Measurements from ENCODE around the gene PTTG2. TPM values are rescaled to one million over a fixed set of nuclear protein-coding genes. Genes with fewer than 3 reads are reported as not detected.

PTTG2 gene
- total RNA-seq, 3 donors from 2014 or later: 1.3 TPM; not detected in 2

GRCh38 chr4:38004062-38004461 is 43.9 kb downstream of the PTTG2 start:
- intact Hi-C loops (cut with DNase I; ENCODE audit: low total_unique reads): no loop called here
- no peak overlapping the region for H3K4me3 ChIP-seq
- H3K9me3 ChIP-seq: no peaks in the 10 kb centered on the region
- no peak for DNase-seq (ENCODE audit: low spot score in 2 of 2)
- no peaks in the 10 kb centered on the region for H3K27me3 ChIP-seq
- no peaks in the 10 kb centered on the region for H3K4me1 ChIP-seq
- no peak overlapping the region for H3K27ac ChIP-seq
- H3K36me3 ChIP-seq: no peaks in the 10 kb centered on the region
- no peak for TF ChIP-seq POLR2AphosphoS5 (IDR thresholded peaks at IDR 0.05)
- TF ChIP-seq POLR2A (IDR thresholded peaks at IDR 0.05): no peak
- no peak for TF ChIP-seq CTCF (IDR thresholded peaks at IDR 0.05)

- Histone ChIP-seq H3K27me3 (no peaks in the 10 kb centered on the region), H3K27ac (no peak overlapping the region), H3K4me1 (no peaks in the 10 kb centered on the region), H3K36me3 (no peaks in the 10 kb centered on the region), H3K4me3 (no peak overlapping the region), H3K9me3 (no peaks in the 10 kb centered on the region)
- intact Hi-C loops (cut with DNase I; ENCODE audit: low total_unique reads): no loop called here
- no peak for TF ChIP-seq POLR2AphosphoS5 (IDR thresholded peaks at IDR 0.05)
- TF ChIP-seq POLR2A (IDR thresholded peaks at IDR 0.05): no peak
- TF ChIP-seq CTCF (IDR thresholded peaks at IDR 0.05): no peak
- no peak for DNase-seq (ENCODE audit: low spot score in 2 of 2)
These were observed 44.7 kb downstream of the PTTG2 start for GRCh38 chr4:38004887-38005286.

GRCh38 chr4:38005637-38006036 is 45.4 kb downstream of the PTTG2 start:
- TF ChIP-seq POLR2AphosphoS5 (IDR thresholded peaks at IDR 0.05) (no peak), CTCF (IDR thresholded peaks at IDR 0.05) (no peak), POLR2A (IDR thresholded peaks at IDR 0.05) (no peak)
- Histone ChIP-seq H3K36me3 (no peaks in the 10 kb centered on the region), H3K27me3 (no peaks in the 10 kb centered on the region), H3K4me1 (no peaks in the 10 kb centered on the region), H3K9me3 (no peaks in the 10 kb centered on the region), H3K27ac (peak overlapping the region in 1 of 2 donors; percentile 11), H3K4me3 (no peak overlapping the region)
- intact Hi-C loops (cut with DNase I; ENCODE audit: low total_unique reads): no loop called here
- DNase-seq (ENCODE audit: low spot score in 2 of 2): no peak

GRCh38 chr4:38007645-38008044 is 47.4 kb downstream of the PTTG2 start:
- Histone ChIP-seq H3K4me3 (no peak overlapping the region), H3K27ac (no peak overlapping the region), H3K27me3 (no peaks in the 10 kb centered on the region), H3K4me1 (no peaks in the 10 kb centered on the region), H3K9me3 (no peaks in the 10 kb centered on the region), H3K36me3 (no peaks in the 10 kb centered on the region)
- DNase-seq (ENCODE audit: low spot score in 2 of 2): no peak
- intact Hi-C loops (cut with DNase I; ENCODE audit: low total_unique reads): no loop called here
- no peak for TF ChIP-seq CTCF (IDR thresholded peaks at IDR 0.05)
- TF ChIP-seq POLR2AphosphoS5 (IDR thresholded peaks at IDR 0.05): no peak

- no peak for DNase-seq (ENCODE audit: low spot score in 2 of 2)
- Histone ChIP-seq H3K27me3 (no peaks in the 10 kb centered on the region), H3K27ac (no peak overlapping the region), H3K36me3 (no peaks in the 10 kb centered on the region), H3K4me1 (no peaks in the 10 kb centered on the region), H3K4me3 (no peak overlapping the region), H3K9me3 (no peaks in the 10 kb centered on the region)
- TF ChIP-seq CTCF (IDR thresholded peaks at IDR 0.05): no peak
- no peak for TF ChIP-seq POLR2AphosphoS5 (IDR thresholded peaks at IDR 0.05)
- TF ChIP-seq POLR2A (IDR thresholded peaks at IDR 0.05): no peak
- intact Hi-C loops (cut with DNase I; ENCODE audit: low total_unique reads): no loop called here
These were observed 48.4 kb downstream of the PTTG2 start for GRCh38 chr4:38008571-38009021.
